Neural progenitor cell (in vitro differentiated cells): ENCODE results near the gene RAB3GAP2. TPM values are rescaled to one million over a fixed set of nuclear protein-coding genes. Genes with fewer than 3 reads are reported as not detected.

Experiments
- DNase-seq: peaks from one replicate; pipeline ENCODE4 v3.0.0-alpha.2; 2016; ENCODE audit warnings: low spot score
- H2AFZ ChIP-seq: fragments of 200-600 bp; sonication (generic); replicated peaks from 2 replicates; pipeline ENCODE4 v1.6.1; 2016; ENCODE audit warnings: antibody characterized with exemption
- H3F3A ChIP-seq: fragments of 200-600 bp; sonication (generic); 2 replicates; pipeline ENCODE4 v1.6.1; 2016; ENCODE audit warnings: antibody characterized with exemption, low read depth
- H3K27ac ChIP-seq: fragments of 200-600 bp; sonication (generic); 2 replicates; pipeline ENCODE4 v1.5.1; 2016; ENCODE audit warnings: mild to moderate bottlenecking
- H3K27me3 ChIP-seq: fragments of 200-600 bp; sonication (generic); 2 replicates; pipeline ENCODE4 v1.6.1; 2016; ENCODE audit warnings: mild to moderate bottlenecking, moderate library complexity
- H3K36me3 ChIP-seq: fragments of 200-600 bp; sonication (generic); 2 replicates; pipeline ENCODE4 v1.5.1; 2016
- H3K4me1 ChIP-seq: fragments of 200-600 bp; sonication (generic); 2 replicates; pipeline ENCODE4 v1.6.1; 2016; ENCODE audit warnings: mixed run types
- H3K4me2 ChIP-seq: fragments of 200-600 bp; sonication (generic); 2 replicates; pipeline ENCODE4 v1.6.1; 2016
- H3K4me3 ChIP-seq: fragments of 200-600 bp; sonication (generic); 2 replicates; pipeline ENCODE4 v1.5.1; 2016
- H3K79me2 ChIP-seq: fragments of 200-600 bp; sonication (generic); 2 replicates; pipeline ENCODE4 v1.6.1; 2016; ENCODE audit warnings: low read depth
- H3K9ac ChIP-seq: fragments of 200-600 bp; sonication (generic); 2 replicates; pipeline ENCODE4 v1.6.1; 2016
- H3K9me3 ChIP-seq: fragments of 200-600 bp; sonication (generic); 2 replicates; pipeline ENCODE4 v1.5.1; 2016; ENCODE audit warnings: low read depth
- H4K20me1 ChIP-seq: fragments of 200-600 bp; sonication (generic); 2 replicates; pipeline ENCODE4 v1.6.1; 2016; ENCODE audit warnings: low read depth
- H3K27ac Mint-ChIP-seq: 3 replicates; pipeline ENCODE4 v1.8.0; 2021; ENCODE audit warnings: mixed read lengths
- H3K27me3 Mint-ChIP-seq: 2 replicates; pipeline ENCODE4 v1.8.0; 2022; ENCODE audit warnings: low read depth, mild to moderate bottlenecking, inconsistent platforms, moderate library complexity, mixed read lengths; ENCODE audit not compliant: insufficient read depth
- H3K36me3 Mint-ChIP-seq: 3 replicates; pipeline ENCODE4 v1.8.0; 2021; ENCODE audit warnings: mixed read lengths
- H3K4me1 Mint-ChIP-seq: 3 replicates; pipeline ENCODE4 v1.8.0; 2021; ENCODE audit warnings: mixed read lengths
- H3K4me3 Mint-ChIP-seq: 3 replicates; pipeline ENCODE4 v1.8.0; 2021; ENCODE audit warnings: mild to moderate bottlenecking, moderate library complexity, mixed read lengths
- H3K9me3 Mint-ChIP-seq: 3 replicates; pipeline ENCODE4 v1.8.0; 2020; ENCODE audit warnings: mixed read lengths
- EZH2 ChIP-seq: fragments of 200-600 bp; sonication (generic); IDR thresholded peaks from 2 replicates; pipeline ENCODE4 v1.6.1; 2017; ENCODE audit warnings: antibody characterized with exemption, mild to moderate bottlenecking, moderate library complexity
- EZH2phosphoT487 ChIP-seq: fragments of 200-600 bp; sonication (generic); IDR thresholded peaks from 2 replicates; pipeline ENCODE4 v1.6.1; 2017; ENCODE audit warnings: antibody characterized with exemption
- total RNA-seq: library from RNA; depleted of rRNA; stranded (reverse); fragments of >200 nt; gene quantifications from 2 replicates; pipeline ENCODE4 v1.2.3, GENCODE V29; 2015; ENCODE audit warnings: low replicate concordance
- TF ChIP-seq, protein P1 (sequence below): fragments of 200-600 bp; sonication (generic); IDR thresholded peaks from 2 replicates; pipeline ENCODE4 v1.5.1; 2017; ENCODE audit warnings: antibody characterized with exemption, mild to moderate bottlenecking

RAB3GAP2 gene
- total RNA-seq, 1 donor from 2014 or later, result 36.4 TPM

DNA sequence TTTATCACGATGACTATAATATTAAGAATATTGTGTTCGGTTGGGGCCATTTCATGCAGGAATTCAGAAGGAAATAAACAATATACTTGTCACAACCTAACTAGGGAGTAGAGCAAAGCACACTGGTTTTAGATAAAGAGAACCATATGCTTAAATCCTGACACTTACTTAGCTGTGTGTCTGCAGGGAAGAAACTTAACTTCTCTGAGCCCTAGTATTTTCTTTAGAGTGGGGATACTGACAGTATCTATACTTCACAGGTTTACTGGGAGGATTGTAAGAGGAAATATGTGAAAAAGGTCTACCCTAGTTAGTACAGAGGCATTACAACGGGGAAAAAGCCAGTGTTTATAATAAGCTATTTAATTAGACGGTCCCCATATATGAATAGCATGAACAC lies 105.4 kb downstream of the RAB3GAP2 start:
- no peaks in the 10 kb centered on the region for H3K9me3 Mint-ChIP-seq
- H3K36me3 Mint-ChIP-seq, result peaks cover 20% of the 10 kb centered on the region
- Histone ChIP-seq H3K79me2 (no peaks in the 10 kb centered on the region), H3F3A (no peaks in the 10 kb centered on the region), H3K9ac (no peak overlapping the region), H3K27ac (no peak overlapping the region), H3K9me3 (no peaks in the 10 kb centered on the region), H3K27me3 (no peaks in the 10 kb centered on the region), H3K4me1 (no peaks in the 10 kb centered on the region), H4K20me1 (no peaks in the 10 kb centered on the region), H3K36me3 (peaks cover 12% of the 10 kb centered on the region), H3K4me2 (no peak overlapping the region), H3K4me3 (no peak overlapping the region), H2AFZ (no peak overlapping the region)
- H3K27me3 Mint-ChIP-seq, result no peaks in the 10 kb centered on the region
- no peak overlapping the region for H3K27ac Mint-ChIP-seq
- DNase-seq, result no peak
- TF ChIP-seq EZH2phosphoT487 (no peak), EZH2 (no peak)
- TF ChIP-seq, protein P1, sequence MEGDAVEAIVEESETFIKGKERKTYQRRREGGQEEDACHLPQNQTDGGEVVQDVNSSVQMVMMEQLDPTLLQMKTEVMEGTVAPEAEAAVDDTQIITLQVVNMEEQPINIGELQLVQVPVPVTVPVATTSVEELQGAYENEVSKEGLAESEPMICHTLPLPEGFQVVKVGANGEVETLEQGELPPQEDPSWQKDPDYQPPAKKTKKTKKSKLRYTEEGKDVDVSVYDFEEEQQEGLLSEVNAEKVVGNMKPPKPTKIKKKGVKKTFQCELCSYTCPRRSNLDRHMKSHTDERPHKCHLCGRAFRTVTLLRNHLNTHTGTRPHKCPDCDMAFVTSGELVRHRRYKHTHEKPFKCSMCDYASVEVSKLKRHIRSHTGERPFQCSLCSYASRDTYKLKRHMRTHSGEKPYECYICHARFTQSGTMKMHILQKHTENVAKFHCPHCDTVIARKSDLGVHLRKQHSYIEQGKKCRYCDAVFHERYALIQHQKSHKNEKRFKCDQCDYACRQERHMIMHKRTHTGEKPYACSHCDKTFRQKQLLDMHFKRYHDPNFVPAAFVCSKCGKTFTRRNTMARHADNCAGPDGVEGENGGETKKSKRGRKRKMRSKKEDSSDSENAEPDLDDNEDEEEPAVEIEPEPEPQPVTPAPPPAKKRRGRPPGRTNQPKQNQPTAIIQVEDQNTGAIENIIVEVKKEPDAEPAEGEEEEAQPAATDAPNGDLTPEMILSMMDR, result no peak
- H3K4me1 Mint-ChIP-seq, result no peaks in the 10 kb centered on the region
- H3K4me3 Mint-ChIP-seq, result no peak overlapping the region

DNA sequence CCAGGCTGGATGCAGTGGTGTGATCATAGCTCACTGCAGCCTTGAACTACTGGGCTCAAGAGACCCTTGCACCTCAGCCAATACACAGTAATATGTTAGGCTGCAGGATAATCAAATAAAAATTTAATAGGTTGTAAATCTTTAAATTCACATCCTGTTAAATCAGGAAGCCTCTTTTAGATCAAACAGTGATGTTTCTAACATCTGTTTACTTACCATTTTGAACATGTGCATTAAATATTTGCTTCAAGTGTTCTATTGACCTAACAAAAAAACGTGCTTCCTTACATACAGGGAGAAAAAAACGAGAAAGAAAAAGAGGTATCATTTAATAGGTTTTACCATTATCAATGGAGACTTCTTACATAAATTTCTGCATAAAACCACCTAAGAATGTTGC lies 107.7 kb downstream of the RAB3GAP2 start:
- H3K36me3 Mint-ChIP-seq, result peaks cover 18% of the 10 kb centered on the region
- no peaks in the 10 kb centered on the region for H3K9me3 Mint-ChIP-seq
- no peak overlapping the region for H3K27ac ChIP-seq

DNA sequence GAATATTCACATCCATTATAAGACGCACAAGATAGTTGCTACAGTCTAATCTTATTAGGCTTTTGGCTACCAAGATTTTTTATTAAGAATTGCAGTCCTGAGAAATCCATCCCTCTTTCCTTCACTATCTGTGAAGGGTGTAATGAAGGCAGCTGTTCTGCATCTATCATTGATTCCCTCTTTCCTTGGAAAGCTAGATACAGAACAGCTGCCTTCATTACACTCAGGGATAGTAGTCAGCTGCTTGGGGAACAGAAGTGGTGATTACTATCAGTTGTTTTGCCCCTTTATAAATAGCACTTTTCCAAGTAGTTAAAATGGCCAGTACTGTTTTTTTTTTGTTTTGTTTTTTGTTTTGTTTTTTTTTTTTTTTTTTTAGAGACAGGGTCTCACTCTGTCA lies 108.1 kb downstream of the RAB3GAP2 start:
- Mint-ChIP-seq H3K27ac (no peak overlapping the region), H3K4me1 (no peaks in the 10 kb centered on the region), H3K4me3 (no peak overlapping the region), H3K27me3 (no peaks in the 10 kb centered on the region), H3K9me3 (no peaks in the 10 kb centered on the region), H3K36me3 (peaks cover 14% of the 10 kb centered on the region)
- Histone ChIP-seq H3K4me2 (no peak overlapping the region), H3K79me2 (no peaks in the 10 kb centered on the region), H2AFZ (no peak overlapping the region), H3K27ac (no peak overlapping the region), H3K9ac (no peak overlapping the region), H4K20me1 (no peaks in the 10 kb centered on the region), H3K4me1 (no peaks in the 10 kb centered on the region), H3K27me3 (no peaks in the 10 kb centered on the region), H3K9me3 (no peaks in the 10 kb centered on the region), H3F3A (no peaks in the 10 kb centered on the region), H3K4me3 (no peak overlapping the region), H3K36me3 (peaks cover 9% of the 10 kb centered on the region)
- DNase-seq, result no peak
- TF ChIP-seq EZH2phosphoT487 (no peak), EZH2 (no peak)
- TF ChIP-seq, protein P1, result no peak

More for the DNA sequence above, 107.7 kb downstream of the RAB3GAP2 start:
- no peak overlapping the region for H3K4me2 ChIP-seq
- no peak overlapping the region for H3K4me3 ChIP-seq
- no peaks in the 10 kb centered on the region for H3K79me2 ChIP-seq
- H3K9me3 ChIP-seq, result no peaks in the 10 kb centered on the region
- TF ChIP-seq, protein P1, result no peak
- TF ChIP-seq EZH2 (no peak), EZH2phosphoT487 (no peak)
- no peaks in the 10 kb centered on the region for H4K20me1 ChIP-seq
- H3K27me3 Mint-ChIP-seq, result no peaks in the 10 kb centered on the region
- H3K4me3 Mint-ChIP-seq, result no peak overlapping the region
- H3K27me3 ChIP-seq, result no peaks in the 10 kb centered on the region
- no peaks in the 10 kb centered on the region for H3F3A ChIP-seq
- H3K4me1 ChIP-seq, result no peaks in the 10 kb centered on the region
- no peak overlapping the region for H3K27ac Mint-ChIP-seq
- no peak for DNase-seq
- no peak overlapping the region for H2AFZ ChIP-seq
- no peaks in the 10 kb centered on the region for H3K4me1 Mint-ChIP-seq
- H3K9ac ChIP-seq, result no peak overlapping the region
- peaks cover 12% of the 10 kb centered on the region for H3K36me3 ChIP-seq

DNA sequence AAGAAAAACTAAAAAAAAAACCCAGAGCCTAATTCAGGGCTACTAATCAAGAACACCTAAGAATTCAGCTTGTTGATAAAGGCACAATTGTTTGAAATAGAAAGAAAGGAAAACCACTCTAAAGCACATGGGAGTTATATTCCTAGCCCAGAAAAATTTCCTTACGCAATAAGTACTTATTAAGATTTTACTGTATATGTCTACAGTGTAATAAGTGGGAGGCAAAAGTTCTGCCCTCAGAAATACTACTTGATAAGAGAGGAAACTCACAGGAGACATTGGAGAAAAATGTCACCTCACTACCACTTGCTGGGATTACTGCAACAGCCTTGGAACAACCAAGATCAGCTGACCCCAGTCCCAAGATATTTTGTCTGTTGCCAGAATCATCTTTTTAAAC lies 112.2 kb downstream of the RAB3GAP2 start:
- Histone ChIP-seq H3K27me3 (no peaks in the 10 kb centered on the region), H3K79me2 (no peaks in the 10 kb centered on the region), H3K9me3 (no peaks in the 10 kb centered on the region), H3K4me2 (no peak overlapping the region), H3K36me3 (peaks cover 7% of the 10 kb centered on the region), H3K4me1 (no peaks in the 10 kb centered on the region), H3F3A (no peaks in the 10 kb centered on the region), H3K27ac (no peak overlapping the region), H3K4me3 (no peak overlapping the region), H4K20me1 (no peaks in the 10 kb centered on the region), H2AFZ (no peak overlapping the region), H3K9ac (no peak overlapping the region)
- Mint-ChIP-seq H3K27ac (no peak overlapping the region), H3K4me1 (no peaks in the 10 kb centered on the region), H3K4me3 (no peak overlapping the region), H3K27me3 (no peaks in the 10 kb centered on the region), H3K9me3 (no peaks in the 10 kb centered on the region), H3K36me3 (peaks cover 21% of the 10 kb centered on the region)
- no peak for DNase-seq
- TF ChIP-seq EZH2 (no peak), EZH2phosphoT487 (no peak)
- TF ChIP-seq, protein P1, result no peak
